ENCODE measurements around the gene LTBP2.

DNA sequence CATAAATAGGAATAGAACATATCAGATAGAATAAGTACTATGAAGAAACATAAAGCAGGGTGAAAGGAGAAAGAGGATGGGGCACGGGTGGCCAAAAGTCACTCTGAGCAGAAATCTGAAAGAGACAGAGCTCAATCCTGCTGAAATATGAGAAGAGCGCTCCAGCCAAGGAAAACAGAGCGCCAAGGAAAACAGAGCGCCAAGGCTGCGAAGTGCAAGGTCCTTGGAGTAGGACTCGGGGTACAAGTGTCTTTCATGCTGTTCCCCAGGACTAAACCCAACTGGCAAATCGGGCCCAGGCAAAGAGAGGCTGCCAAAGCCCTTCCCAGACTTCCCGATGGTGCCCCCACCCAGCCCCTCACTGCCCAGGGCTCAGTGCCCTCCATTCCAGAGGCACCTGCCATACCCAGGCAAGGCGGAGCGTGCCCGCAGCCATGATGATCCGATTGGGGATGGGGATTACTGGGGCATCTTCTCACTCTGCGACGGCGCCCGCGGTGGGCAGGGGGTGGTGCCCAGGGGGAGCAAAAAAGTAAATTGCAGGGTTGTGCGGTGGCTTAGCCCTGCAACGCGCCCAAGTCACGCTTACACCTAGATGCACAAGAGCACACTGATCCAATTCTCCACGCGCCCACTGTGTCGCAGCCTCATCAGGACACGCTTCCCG lies 1.7 kb downstream of the LTBP2 start:
- TF ChIP-seq, protein P1, sequence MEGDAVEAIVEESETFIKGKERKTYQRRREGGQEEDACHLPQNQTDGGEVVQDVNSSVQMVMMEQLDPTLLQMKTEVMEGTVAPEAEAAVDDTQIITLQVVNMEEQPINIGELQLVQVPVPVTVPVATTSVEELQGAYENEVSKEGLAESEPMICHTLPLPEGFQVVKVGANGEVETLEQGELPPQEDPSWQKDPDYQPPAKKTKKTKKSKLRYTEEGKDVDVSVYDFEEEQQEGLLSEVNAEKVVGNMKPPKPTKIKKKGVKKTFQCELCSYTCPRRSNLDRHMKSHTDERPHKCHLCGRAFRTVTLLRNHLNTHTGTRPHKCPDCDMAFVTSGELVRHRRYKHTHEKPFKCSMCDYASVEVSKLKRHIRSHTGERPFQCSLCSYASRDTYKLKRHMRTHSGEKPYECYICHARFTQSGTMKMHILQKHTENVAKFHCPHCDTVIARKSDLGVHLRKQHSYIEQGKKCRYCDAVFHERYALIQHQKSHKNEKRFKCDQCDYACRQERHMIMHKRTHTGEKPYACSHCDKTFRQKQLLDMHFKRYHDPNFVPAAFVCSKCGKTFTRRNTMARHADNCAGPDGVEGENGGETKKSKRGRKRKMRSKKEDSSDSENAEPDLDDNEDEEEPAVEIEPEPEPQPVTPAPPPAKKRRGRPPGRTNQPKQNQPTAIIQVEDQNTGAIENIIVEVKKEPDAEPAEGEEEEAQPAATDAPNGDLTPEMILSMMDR (IDR thresholded peaks at IDR 0.05) = no peak
- TF ChIP-seq EP300 (IDR thresholded peaks at IDR 0.05) = no peak

All from stomach (tissue), 4 donors.